OCI-LY1 (cell line): ENCODE measurements around the gene PRRC2B.
A peak's percentile ranks its signal among the peaks of the same experiment; 100 is the strongest.

ENCODE experiments used
- H2AFZ ChIP-seq: fragments of 200-600 bp; sonication (generic), shearing (Covaris generic); 2 replicates; pipeline ENCODE4 v1.6.0; 2014; ENCODE audit warnings: antibody characterized with exemption, mild to moderate bottlenecking, low read length
- H3F3A ChIP-seq: fragments of 200-600 bp; sonication (generic), shearing (Covaris generic); 2 replicates; pipeline ENCODE4 v1.6.0; 2014; ENCODE audit warnings: mild to moderate bottlenecking, antibody characterized with exemption, low read length, moderate library complexity; ENCODE audit not compliant: insufficient read depth
- H3K27ac ChIP-seq: fragments of 200-600 bp; sonication (generic); 2 replicates; pipeline ENCODE4 v1.5.1; 2014; ENCODE audit warnings: low read length, mixed run types, mild to moderate bottlenecking, low read depth; ENCODE audit not compliant: poor library complexity, severe bottlenecking
- H3K27me3 ChIP-seq: fragments of 200-600 bp; sonication (generic); 2 replicates; pipeline ENCODE4 v1.6.0; 2014; ENCODE audit warnings: antibody characterized with exemption, mild to moderate bottlenecking, low read length, moderate library complexity; ENCODE audit not compliant: insufficient read depth
- H3K36me3 ChIP-seq: fragments of 200-600 bp; sonication (generic); 2 replicates; pipeline ENCODE4 v1.6.1; 2014; ENCODE audit warnings: mild to moderate bottlenecking, antibody characterized with exemption, low read length, moderate library complexity, mixed read lengths; ENCODE audit not compliant: insufficient read depth
- H3K4me1 ChIP-seq: fragments of 200-600 bp; sonication (generic); 2 replicates; pipeline ENCODE4 v1.5.1; 2014; ENCODE audit warnings: mild to moderate bottlenecking, low read length, moderate library complexity; ENCODE audit not compliant: insufficient read depth, severe bottlenecking
- H3K4me2 ChIP-seq: fragments of 200-600 bp; sonication (generic), shearing (Covaris generic); 2 replicates; pipeline ENCODE4 v1.6.1; 2014; ENCODE audit warnings: low read length
- H3K4me3 ChIP-seq: fragments of 200-600 bp; sonication (generic); 2 replicates; pipeline ENCODE4 v1.5.1; 2014; ENCODE audit warnings: low read length, low read depth, mild to moderate bottlenecking, mixed read lengths; ENCODE audit not compliant: poor library complexity, severe bottlenecking
- H3K79me2 ChIP-seq: fragments of 200-600 bp; shearing (Covaris generic); 2 replicates; pipeline ENCODE4 v1.6.1; 2016; ENCODE audit warnings: mixed run types, low read length, mixed read lengths; ENCODE audit not compliant: insufficient read depth
- H3K9ac ChIP-seq: fragments of 200-600 bp; sonication (generic), shearing (Covaris generic); 2 replicates; pipeline ENCODE4 v1.6.1; 2014; ENCODE audit warnings: mild to moderate bottlenecking, low read length, mixed read lengths
- H3K9me2 ChIP-seq: fragments of 200-600 bp; sonication (generic), shearing (Covaris generic); 2 replicates; pipeline ENCODE4 v1.6.1; 2014; ENCODE audit warnings: low read depth, mild to moderate bottlenecking, low read length, mixed read lengths
- H3K9me3 ChIP-seq: fragments of 200-600 bp; shearing (Covaris generic); 2 replicates; pipeline ENCODE4 v1.6.1; 2014; ENCODE audit warnings: low read length, mixed read lengths
- H4K20me1 ChIP-seq: fragments of 200-600 bp; sonication (generic), shearing (Covaris generic); 2 replicates; pipeline ENCODE4 v1.6.0; 2016; ENCODE audit warnings: mild to moderate bottlenecking, low read length; ENCODE audit not compliant: insufficient read depth
- EZH2 ChIP-seq: fragments of 200-600 bp; sonication (generic), shearing (Covaris generic); IDR thresholded peaks from 2 replicates; pipeline ENCODE4 v1.8.0; 2017; ENCODE audit warnings: borderline replicate concordance, mixed run types, mild to moderate bottlenecking, antibody characterized with exemption, low read length, moderate library complexity, mixed read lengths
- TF ChIP-seq, protein P1 (sequence below): fragments of 200-600 bp; sonication (generic), shearing (Covaris generic); IDR thresholded peaks from 2 replicates; pipeline ENCODE4 v1.5.1; 2017; ENCODE audit warnings: mild to moderate bottlenecking, antibody characterized with exemption, low read length, moderate library complexity, mixed read lengths

Gene PRRC2B

GRCh38 chr9:131433302-131433854 is 39.5 kb downstream of the PRRC2B start:
- Histone ChIP-seq H3K9me3 (no peaks in the 10 kb centered on the region), H3K4me2 (no peak overlapping the region), H2AFZ (no peak overlapping the region), H3K9me2 (no peaks in the 10 kb centered on the region), H3K4me1 (peaks cover 9% of the 10 kb centered on the region), H3K27ac (peak overlapping the region; percentile 37), H3F3A (no peaks in the 10 kb centered on the region), H3K36me3 (peaks cover 83% of the 10 kb centered on the region), H3K9ac (no peak overlapping the region), H4K20me1 (no peaks in the 10 kb centered on the region), H3K79me2 (peaks cover 26% of the 10 kb centered on the region), H3K4me3 (no peak overlapping the region), H3K27me3 (no peaks in the 10 kb centered on the region)
- TF ChIP-seq, protein P1, sequence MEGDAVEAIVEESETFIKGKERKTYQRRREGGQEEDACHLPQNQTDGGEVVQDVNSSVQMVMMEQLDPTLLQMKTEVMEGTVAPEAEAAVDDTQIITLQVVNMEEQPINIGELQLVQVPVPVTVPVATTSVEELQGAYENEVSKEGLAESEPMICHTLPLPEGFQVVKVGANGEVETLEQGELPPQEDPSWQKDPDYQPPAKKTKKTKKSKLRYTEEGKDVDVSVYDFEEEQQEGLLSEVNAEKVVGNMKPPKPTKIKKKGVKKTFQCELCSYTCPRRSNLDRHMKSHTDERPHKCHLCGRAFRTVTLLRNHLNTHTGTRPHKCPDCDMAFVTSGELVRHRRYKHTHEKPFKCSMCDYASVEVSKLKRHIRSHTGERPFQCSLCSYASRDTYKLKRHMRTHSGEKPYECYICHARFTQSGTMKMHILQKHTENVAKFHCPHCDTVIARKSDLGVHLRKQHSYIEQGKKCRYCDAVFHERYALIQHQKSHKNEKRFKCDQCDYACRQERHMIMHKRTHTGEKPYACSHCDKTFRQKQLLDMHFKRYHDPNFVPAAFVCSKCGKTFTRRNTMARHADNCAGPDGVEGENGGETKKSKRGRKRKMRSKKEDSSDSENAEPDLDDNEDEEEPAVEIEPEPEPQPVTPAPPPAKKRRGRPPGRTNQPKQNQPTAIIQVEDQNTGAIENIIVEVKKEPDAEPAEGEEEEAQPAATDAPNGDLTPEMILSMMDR: no peak
- no peak for TF ChIP-seq EZH2

- TF ChIP-seq, protein P1: no peak
- TF ChIP-seq EZH2: no peak
- Histone ChIP-seq H3K9me3 (no peaks in the 10 kb centered on the region), H3K27me3 (no peaks in the 10 kb centered on the region), H3K36me3 (peaks cover 90% of the 10 kb centered on the region), H3K9ac (no peak overlapping the region), H3K9me2 (no peaks in the 10 kb centered on the region), H4K20me1 (no peaks in the 10 kb centered on the region), H3K4me1 (no peaks in the 10 kb centered on the region), H3K4me3 (no peak overlapping the region), H3K27ac (no peak overlapping the region), H3F3A (no peaks in the 10 kb centered on the region), H2AFZ (no peak overlapping the region), H3K79me2 (peaks cover 13% of the 10 kb centered on the region), H3K4me2 (no peak overlapping the region)
Observed at GRCh38 chr9:131434673-131435072, 40.8 kb downstream of the PRRC2B start.

- TF ChIP-seq EZH2: no peak
- TF ChIP-seq, protein P1: no peak
- H3K4me3 ChIP-seq: no peak overlapping the region
- H3F3A ChIP-seq: no peaks in the 10 kb centered on the region
- H3K4me1 ChIP-seq: peaks cover 6% of the 10 kb centered on the region
- H3K27me3 ChIP-seq: no peaks in the 10 kb centered on the region
- H3K79me2 ChIP-seq: peaks cover 5% of the 10 kb centered on the region; the same call in 1 of the 2 replicates
- no peak overlapping the region for H3K4me2 ChIP-seq
- H3K9me2 ChIP-seq: no peaks in the 10 kb centered on the region
- no peak overlapping the region for H2AFZ ChIP-seq
- H3K9ac ChIP-seq: no peak overlapping the region
- no peaks in the 10 kb centered on the region for H3K9me3 ChIP-seq
- peaks cover 93% of the 10 kb centered on the region for H3K36me3 ChIP-seq
- H4K20me1 ChIP-seq: no peaks in the 10 kb centered on the region
- H3K27ac ChIP-seq: no peak overlapping the region
Observed at GRCh38 chr9:131436376-131436775, 42.5 kb downstream of the PRRC2B start.
